ENCODE results near the gene KIF1B. TPM values are rescaled to one million over a fixed set of nuclear protein-coding genes. Genes with fewer than 3 reads are reported as not detected.
A peak's percentile ranks its signal among the peaks of the same experiment; 100 is the strongest.

The KIF1B gene
- total RNA-seq, 1 experiment from 2014 or later: 57.7 TPM

DNA sequence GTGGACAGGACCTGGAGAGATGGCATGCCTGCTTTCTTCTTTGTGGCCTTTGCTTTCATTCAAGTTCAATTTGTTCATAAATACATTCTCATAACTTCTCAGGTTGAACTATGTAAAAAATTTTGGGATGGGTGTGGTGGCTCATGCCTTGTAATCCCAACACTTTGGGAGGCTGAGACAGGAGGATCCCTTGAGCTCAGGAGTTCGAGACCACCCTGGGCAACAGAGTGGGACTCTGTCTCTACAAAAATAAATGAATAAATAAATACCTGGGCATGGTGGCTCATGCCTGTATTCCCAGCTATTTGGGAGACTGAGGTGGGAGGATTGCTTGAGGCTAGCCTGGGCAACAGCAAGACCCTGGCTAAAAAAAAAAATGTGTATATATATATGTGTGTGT lies 2.1 kb downstream of the KIF1B start:
- Histone ChIP-seq H3K27ac (ENCODE audit: insufficient read length, low read depth, low read length) (no peak overlapping the region), H3K79me2 (ENCODE audit: insufficient read depth, low read length) (peaks cover 36% of the 10 kb centered on the region), H4K20me1 (ENCODE audit: control insufficient read depth, insufficient read depth, insufficient read length) (no peaks in the 10 kb centered on the region), H3K4ac (ENCODE audit: low read depth, low read length) (no peak overlapping the region), H2AK5ac (ENCODE audit: insufficient read length, low read length) (no peak overlapping the region), H3K27me3 (ENCODE audit: insufficient read depth, low read length) (no peaks in the 10 kb centered on the region), H3K18ac (ENCODE audit: insufficient read length, low read depth, low read length) (no peak overlapping the region), H3K9ac (ENCODE audit: extremely low read depth, insufficient read length, low read length) (no peak overlapping the region), H4K8ac (replicated peaks; ENCODE audit: insufficient read length, low read depth, low read length) (no peak overlapping the region), H3K23me2 (ENCODE audit: insufficient read length, low read depth, low read length, poor library complexity, severe bottlenecking) (peaks cover 10% of the 10 kb centered on the region), H4K5ac (ENCODE audit: insufficient read length, low read depth, low read length) (no peak overlapping the region), H2BK120ac (ENCODE audit: low read depth, low read length, poor library complexity, severe bottlenecking) (no peak overlapping the region), H2BK12ac (ENCODE audit: insufficient read length, low read depth, low read length) (no peak overlapping the region), H2BK15ac (ENCODE audit: low read depth, low read length) (no peak overlapping the region), H3T11ph (ENCODE audit: low read length) (no peak overlapping the region), H3K9me3 (ENCODE audit: control insufficient read depth, low read depth, low read length) (no peaks in the 10 kb centered on the region), H3K14ac (ENCODE audit: insufficient read depth, low read length) (no peak overlapping the region), H3K4me1 (ENCODE audit: insufficient read depth, low read length) (no peaks in the 10 kb centered on the region; the same call in 1 of the 2 replicates), H2AFZ (ENCODE audit: low read length) (no peak overlapping the region), H3K4me2 (ENCODE audit: insufficient read depth, insufficient read length, low read length) (peak overlapping the region; percentile 74), H3K56ac (ENCODE audit: insufficient read length, low read depth, low read length) (no peak overlapping the region), H4K91ac (ENCODE audit: insufficient read length, low read depth, low read length) (no peak overlapping the region), H2BK20ac (ENCODE audit: low read depth, low read length, poor library complexity, severe bottlenecking) (no peak overlapping the region), H3K23ac (ENCODE audit: insufficient read length, low read depth, low read length) (no peak overlapping the region), H3K79me1 (ENCODE audit: insufficient read depth, low read depth, low read length, poor library complexity, severe bottlenecking) (peaks cover 5% of the 10 kb centered on the region), H2BK5ac (ENCODE audit: insufficient read length, low read length) (no peak overlapping the region)
- DNase-seq: no peak
- Mint-ChIP-seq H3K4me3 (peak overlapping the region; percentile 94 to 98), H3K36me3 (ENCODE audit: insufficient read depth in 1 of 3, low read depth in 3 of 3) (no peaks in the 10 kb centered on the region; a peak in 1 of 7 replicates), H3K27me3 (ENCODE audit: low read depth) (no peaks in the 10 kb centered on the region), H3K9me3 (no peaks in the 10 kb centered on the region), H3K4me1 (peaks cover 34 to 43% of the 10 kb centered on the region in 2 experiments), H3K27ac (no peak overlapping the region)
- no CpG with 5 or more reads among the region's 1 CpG for WGBS (ENCODE audit: extremely low coverage, insufficient read length, low lambda C conversion rate)
- TF ChIP-seq CTCF (conservative IDR thresholded peaks at IDR 0.05): no peak
